Progenitor cell of endocrine pancreas (in vitro differentiated cells): Measurements from ENCODE around the gene STARD7. TPM values are rescaled to one million over a fixed set of nuclear protein-coding genes. Genes with fewer than 3 reads are reported as not detected.

Experiments
- DNase-seq: peaks from one replicate; pipeline ENCODE4 v3.0.0; 2021; ENCODE audit warnings: low spot score; ENCODE audit not compliant: unreplicated experiment
- H3K27ac Mint-ChIP-seq: 2 replicates; pipeline ENCODE4 v1.8.0; 2021; ENCODE audit warnings: mild to moderate bottlenecking, moderate library complexity, mixed read lengths
- H3K27me3 Mint-ChIP-seq: 2 replicates; pipeline ENCODE4 v1.8.0; 2021; ENCODE audit warnings: mixed read lengths
- H3K36me3 Mint-ChIP-seq: 2 replicates; pipeline ENCODE4 v1.8.0; 2022; ENCODE audit warnings: mixed read lengths; ENCODE audit not compliant: insufficient read depth
- H3K4me1 Mint-ChIP-seq: 2 replicates; pipeline ENCODE4 v1.8.0; 2021; ENCODE audit warnings: low read depth, mixed read lengths
- H3K4me3 Mint-ChIP-seq: 2 replicates; pipeline ENCODE4 v1.8.0; 2021; ENCODE audit warnings: low read depth, mild to moderate bottlenecking, moderate library complexity, mixed read lengths
- H3K9me3 Mint-ChIP-seq: 2 replicates; pipeline ENCODE4 v1.8.0; 2021; ENCODE audit warnings: low read depth, mixed read lengths
- total RNA-seq: library from RNA; stranded (reverse); gene quantifications from 2 replicates; pipeline ENCODE4 v1.2.1, GENCODE V29; 2021
- TF ChIP-seq, protein P1 (sequence below): fragments of 200-600 bp; sonication (generic); IDR thresholded peaks from one replicate; pipeline ENCODE4 v1.5.0; 2021; ENCODE audit warnings: antibody characterized with exemption, mild to moderate bottlenecking; ENCODE audit not compliant: unreplicated experiment

Gene STARD7
- total RNA-seq, 1 donor from 2014 or later = 118 TPM

DNA sequence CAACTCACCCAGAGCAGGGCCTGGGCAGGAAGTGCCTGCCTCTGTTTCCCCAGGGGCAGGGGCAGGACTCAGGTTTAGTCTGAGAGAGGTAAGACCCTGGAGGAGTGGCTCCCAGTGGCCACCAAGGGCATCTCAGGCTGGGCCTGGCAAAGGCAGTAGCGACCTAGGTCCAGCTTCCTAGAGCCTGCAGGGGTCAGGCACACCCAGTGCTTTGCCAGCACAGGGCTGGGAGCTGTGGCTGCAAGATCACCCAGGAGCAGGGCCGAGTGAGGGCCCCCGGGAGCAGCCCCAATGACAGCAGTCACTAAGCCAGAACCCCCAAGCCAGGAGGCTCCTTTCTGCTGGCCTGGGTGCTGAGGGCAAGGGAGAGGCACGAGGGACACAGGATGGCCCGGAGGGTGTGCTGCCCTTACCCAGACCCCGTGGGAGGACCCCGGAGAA, 54.6 kb downstream of the STARD7 start:
- Mint-ChIP-seq H3K27me3 (peaks cover 11% of the 10 kb centered on the region), H3K4me3 (no peak overlapping the region), H3K4me1 (no peaks in the 10 kb centered on the region), H3K9me3 (no peaks in the 10 kb centered on the region), H3K27ac (no peak overlapping the region), H3K36me3 (no peaks in the 10 kb centered on the region)
- no peak for DNase-seq
- TF ChIP-seq, protein P1, sequence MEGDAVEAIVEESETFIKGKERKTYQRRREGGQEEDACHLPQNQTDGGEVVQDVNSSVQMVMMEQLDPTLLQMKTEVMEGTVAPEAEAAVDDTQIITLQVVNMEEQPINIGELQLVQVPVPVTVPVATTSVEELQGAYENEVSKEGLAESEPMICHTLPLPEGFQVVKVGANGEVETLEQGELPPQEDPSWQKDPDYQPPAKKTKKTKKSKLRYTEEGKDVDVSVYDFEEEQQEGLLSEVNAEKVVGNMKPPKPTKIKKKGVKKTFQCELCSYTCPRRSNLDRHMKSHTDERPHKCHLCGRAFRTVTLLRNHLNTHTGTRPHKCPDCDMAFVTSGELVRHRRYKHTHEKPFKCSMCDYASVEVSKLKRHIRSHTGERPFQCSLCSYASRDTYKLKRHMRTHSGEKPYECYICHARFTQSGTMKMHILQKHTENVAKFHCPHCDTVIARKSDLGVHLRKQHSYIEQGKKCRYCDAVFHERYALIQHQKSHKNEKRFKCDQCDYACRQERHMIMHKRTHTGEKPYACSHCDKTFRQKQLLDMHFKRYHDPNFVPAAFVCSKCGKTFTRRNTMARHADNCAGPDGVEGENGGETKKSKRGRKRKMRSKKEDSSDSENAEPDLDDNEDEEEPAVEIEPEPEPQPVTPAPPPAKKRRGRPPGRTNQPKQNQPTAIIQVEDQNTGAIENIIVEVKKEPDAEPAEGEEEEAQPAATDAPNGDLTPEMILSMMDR = peak; percentile 10

DNA sequence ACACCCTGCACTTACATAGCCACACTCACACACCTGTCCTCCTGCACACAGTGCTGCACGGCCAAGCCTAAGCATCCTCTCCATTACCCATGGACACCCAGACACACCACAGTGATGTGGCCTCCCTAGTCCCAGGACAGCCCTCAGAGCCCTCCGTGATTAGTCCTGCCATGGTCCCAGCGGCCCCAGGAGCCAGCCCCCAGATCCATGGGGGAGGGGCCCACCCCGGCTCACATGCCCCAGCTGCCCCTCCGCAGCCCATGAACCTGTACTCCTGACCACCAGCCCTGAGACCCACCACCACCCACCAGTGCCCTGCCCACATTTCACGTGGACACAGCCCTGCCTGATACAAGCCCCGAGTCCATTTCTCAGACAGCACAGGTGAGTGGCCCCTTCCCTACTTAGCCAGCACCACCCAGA, 55.3 kb downstream of the STARD7 start:
- DNase-seq = no peak
- Mint-ChIP-seq H3K27ac (no peak overlapping the region), H3K4me1 (no peaks in the 10 kb centered on the region), H3K4me3 (no peak overlapping the region), H3K9me3 (no peaks in the 10 kb centered on the region), H3K36me3 (no peaks in the 10 kb centered on the region), H3K27me3 (peaks cover 12% of the 10 kb centered on the region)
- TF ChIP-seq, protein P1 = no peak

DNA sequence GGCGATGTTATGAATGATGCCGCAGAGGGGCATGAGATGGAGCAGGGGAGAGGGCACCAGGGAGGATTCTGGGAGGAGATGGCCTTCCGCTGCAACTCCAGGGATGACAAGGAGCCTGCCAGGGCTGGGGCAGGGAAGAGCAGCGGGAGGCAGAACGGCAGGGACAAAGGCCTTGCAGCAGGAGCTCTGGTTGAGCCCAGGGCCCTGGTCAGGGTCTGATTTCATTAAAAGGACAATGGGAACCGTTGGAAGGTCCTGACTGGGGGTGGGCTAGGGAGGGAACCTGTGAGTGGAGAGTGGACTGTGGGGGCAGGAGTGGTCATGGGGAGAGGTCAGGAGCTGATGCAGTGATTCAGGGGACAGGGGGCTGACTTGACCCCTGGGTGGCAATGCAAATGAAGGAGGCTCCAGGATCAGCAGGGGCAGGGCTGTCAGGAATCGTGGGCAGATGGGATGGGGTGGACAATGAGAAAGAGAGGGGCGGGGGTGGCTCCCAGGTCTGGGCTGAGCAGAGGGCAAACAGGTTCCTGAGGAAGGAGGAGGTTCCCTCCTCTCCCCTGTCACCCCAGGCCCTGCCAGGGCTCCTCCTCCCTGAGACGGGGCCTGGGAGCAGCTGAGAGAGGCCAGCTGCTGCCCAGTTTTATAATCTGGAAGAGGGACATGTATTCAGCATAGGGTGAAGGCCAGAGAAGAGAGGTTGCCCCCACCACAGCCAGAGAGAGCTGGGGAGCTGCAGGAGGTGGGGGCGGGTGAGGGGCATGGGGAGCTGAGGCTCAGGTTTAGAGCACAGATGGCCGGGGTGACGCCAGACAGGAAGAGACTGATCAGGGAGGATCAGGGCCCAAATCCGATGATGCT, 56.1 kb downstream of the STARD7 start:
- Mint-ChIP-seq H3K4me3 (no peak overlapping the region), H3K27me3 (peaks cover 17% of the 10 kb centered on the region), H3K4me1 (no peaks in the 10 kb centered on the region), H3K9me3 (no peaks in the 10 kb centered on the region), H3K36me3 (no peaks in the 10 kb centered on the region), H3K27ac (no peak overlapping the region)
- TF ChIP-seq, protein P1 = no peak
- DNase-seq = no peak

DNA sequence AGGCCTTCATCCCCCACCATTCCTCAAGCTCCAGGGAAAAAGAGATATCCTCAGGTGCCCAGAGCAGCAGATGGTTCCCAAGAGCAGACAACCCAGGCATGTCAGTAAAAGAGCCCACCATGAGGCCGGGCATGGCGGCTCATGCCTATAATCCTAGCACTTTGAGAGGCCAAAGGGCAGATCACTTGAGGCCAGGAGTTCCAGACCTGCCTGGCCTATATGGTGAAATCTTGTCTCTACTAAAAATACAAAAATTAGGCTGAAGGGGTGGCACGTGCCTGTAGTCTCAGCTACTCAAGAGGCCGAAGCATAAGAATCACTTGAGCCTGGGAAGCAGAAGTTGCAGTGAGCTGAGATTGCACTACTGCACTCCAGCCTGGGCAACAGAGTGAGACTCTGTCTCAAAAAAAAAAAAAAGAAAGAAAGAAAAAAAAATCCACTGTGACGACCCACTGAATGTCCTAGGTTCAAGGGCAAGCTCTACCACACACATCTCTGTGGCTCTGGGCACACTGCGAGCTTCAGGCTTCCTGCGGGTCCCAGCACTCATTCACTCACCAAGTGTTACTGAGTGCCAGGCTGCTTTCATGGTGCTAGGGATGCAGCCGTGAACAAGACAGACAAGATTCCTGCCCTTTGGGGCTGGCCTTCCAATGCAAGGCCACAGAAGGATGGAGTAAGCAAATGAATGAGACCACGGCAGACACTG, 56.9 kb downstream of the STARD7 start:
- peak overlapping the region; percentile 33 for H3K27ac Mint-ChIP-seq
- H3K9me3 Mint-ChIP-seq = no peaks in the 10 kb centered on the region
- H3K4me3 Mint-ChIP-seq = no peak overlapping the region

More for the DNA sequence above, 56.9 kb downstream of the STARD7 start:
- TF ChIP-seq, protein P1 = no peak
- peaks cover 25% of the 10 kb centered on the region for H3K27me3 Mint-ChIP-seq
- H3K36me3 Mint-ChIP-seq = no peaks in the 10 kb centered on the region
- no peaks in the 10 kb centered on the region for H3K4me1 Mint-ChIP-seq
- no peak for DNase-seq
